ENCODE measurements around the gene SYT2. TPM values are rescaled to one million over a fixed set of nuclear protein-coding genes. Genes with fewer than 3 reads are reported as not detected.
"Not testable (repeated sequence)": the region's sequence is repeated elsewhere in the genome, so short reads cannot be mapped to it uniquely, and the experiment has no call there.

The SYT2 gene
- total and polyA plus RNA-seq, 11 donors, result 0.03 to 0.09 (median 0.06) TPM; not detected in 6

DNA sequence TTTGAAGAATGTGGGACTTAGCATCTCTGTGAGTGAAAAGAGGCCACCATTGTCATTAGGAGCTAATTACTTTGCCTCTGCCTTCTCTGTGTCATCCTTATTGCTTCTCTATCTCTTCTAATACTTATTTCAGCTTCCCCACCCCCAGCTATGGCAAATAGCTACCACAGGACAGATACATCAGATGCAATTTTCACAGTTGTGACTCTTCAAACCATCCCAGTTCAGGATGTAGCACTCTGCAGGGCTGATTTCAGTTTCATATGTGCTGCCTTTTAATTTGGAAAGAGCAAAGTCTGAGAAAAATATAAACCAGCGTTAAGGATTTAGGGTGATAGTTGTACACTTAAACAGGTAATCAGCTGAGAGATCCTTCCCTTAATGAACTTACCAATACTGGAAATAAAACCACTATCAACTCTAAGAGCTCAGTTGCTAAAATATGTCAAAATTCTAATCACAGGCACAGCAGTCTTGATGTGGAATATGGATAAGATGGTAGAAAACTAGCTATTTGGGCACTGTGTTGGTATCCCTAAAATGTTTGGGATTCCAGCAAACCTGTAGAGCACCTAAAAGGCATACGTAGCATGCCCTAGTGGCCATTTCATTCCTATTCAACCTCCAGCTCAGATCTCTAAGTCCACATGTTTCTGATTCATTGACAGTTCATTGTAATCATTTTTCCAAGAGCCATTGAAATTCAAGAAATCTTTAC lies 148.4 kb downstream of the SYT2 start:
- DNase-seq (no peak), ATAC-seq (no peak)
- Histone ChIP-seq H3K36me3 (peaks cover 0 to 65% (median 33%) of the 10 kb centered on the region in 9 donors), H3K4me3 (no peak overlapping the region), H3K27ac (peak overlapping the region in 7 of 12 donors; percentile 5 to 78 (median 19)), H3K4me1 (peaks cover 0 to 91% (median 35%) of the 10 kb centered on the region in 12 donors), H3K27me3 (no peaks in the 10 kb centered on the region), H3K9me3 (no peaks in the 10 kb centered on the region)
- WGBS, 4 donors, result 77 to 84% (median 79%) methylated on average over 2 of the region's 2 CpGs
- no peak for TF ChIP-seq POLR2A (IDR thresholded peaks at IDR 0.05)
- TF ChIP-seq, protein P1, sequence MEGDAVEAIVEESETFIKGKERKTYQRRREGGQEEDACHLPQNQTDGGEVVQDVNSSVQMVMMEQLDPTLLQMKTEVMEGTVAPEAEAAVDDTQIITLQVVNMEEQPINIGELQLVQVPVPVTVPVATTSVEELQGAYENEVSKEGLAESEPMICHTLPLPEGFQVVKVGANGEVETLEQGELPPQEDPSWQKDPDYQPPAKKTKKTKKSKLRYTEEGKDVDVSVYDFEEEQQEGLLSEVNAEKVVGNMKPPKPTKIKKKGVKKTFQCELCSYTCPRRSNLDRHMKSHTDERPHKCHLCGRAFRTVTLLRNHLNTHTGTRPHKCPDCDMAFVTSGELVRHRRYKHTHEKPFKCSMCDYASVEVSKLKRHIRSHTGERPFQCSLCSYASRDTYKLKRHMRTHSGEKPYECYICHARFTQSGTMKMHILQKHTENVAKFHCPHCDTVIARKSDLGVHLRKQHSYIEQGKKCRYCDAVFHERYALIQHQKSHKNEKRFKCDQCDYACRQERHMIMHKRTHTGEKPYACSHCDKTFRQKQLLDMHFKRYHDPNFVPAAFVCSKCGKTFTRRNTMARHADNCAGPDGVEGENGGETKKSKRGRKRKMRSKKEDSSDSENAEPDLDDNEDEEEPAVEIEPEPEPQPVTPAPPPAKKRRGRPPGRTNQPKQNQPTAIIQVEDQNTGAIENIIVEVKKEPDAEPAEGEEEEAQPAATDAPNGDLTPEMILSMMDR (IDR thresholded peaks at IDR 0.05), result peak in 4 of 12 donors; percentile 5 to 35 (median 12)
- intact Hi-C loops (cut with DNase I), result loop anchor here in 3 of 10 donors (5.0 to 10.0 kb wide), 3 partner anchors 47 to 57 kb away; no protein-coding TSS in a partner anchor

DNA sequence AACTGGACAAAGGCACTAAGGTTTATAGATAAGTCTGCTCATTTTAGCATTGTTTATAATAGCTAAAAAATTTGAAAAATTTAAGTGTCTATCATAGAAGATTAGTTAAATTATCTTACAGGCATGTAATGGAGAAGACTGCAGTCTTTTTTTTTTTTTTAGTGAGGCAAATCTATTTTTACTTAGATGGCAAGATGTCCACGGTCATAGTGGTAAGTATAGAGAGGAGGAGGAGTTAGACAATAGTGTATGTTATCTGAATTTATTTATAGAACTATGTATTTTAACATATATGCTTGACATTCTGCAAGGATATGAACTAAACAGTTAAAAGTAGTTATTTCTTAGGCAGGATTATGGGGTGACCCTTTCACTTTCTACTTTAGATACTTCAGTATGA lies 149.0 kb downstream of the SYT2 start:
- Histone ChIP-seq H3K4me1 (peaks cover 0 to 91% (median 32%) of the 10 kb centered on the region in 12 donors), H3K4me3 (no peak overlapping the region), H3K27ac (peak overlapping the region in 7 of 12 donors; percentile 5 to 78 (median 19)), H3K9me3 (no peaks in the 10 kb centered on the region), H3K36me3 (peaks cover 0 to 59% (median 31%) of the 10 kb centered on the region in 9 donors), H3K27me3 (no peaks in the 10 kb centered on the region)
- TF ChIP-seq, protein P1 (IDR thresholded peaks at IDR 0.05), result no peak
- TF ChIP-seq POLR2A (IDR thresholded peaks at IDR 0.05), result no peak
- DNase-seq (no peak), ATAC-seq (no peak)
- WGBS, 4 donors, result 32 to 43% (median 40%) methylated on average over 1 of the region's 1 CpG
- intact Hi-C loops (cut with DNase I), result loop anchor here in 3 of 10 donors (5.0 to 10.0 kb wide), 3 partner anchors 46 to 56 kb away; no protein-coding TSS in a partner anchor

DNA sequence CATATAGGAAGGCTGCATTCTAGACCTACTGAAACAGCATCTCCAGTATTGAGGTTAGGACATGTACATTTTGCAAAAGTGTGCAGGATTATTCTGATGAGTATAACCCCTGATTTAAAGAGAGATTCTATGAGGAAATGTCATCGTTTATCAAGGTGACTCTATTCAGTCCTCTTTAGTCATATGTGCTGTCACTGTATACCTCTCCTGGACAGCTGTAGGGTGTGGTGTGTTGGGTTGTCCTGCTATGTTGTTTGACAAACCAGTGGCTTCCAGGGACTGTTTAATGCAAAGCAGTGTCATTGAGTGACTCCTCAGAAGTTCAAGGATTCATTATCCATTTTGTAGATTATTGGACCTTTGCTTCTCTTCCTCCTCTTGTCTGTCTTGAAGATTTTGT lies 152.6 kb downstream of the SYT2 start:
- ATAC-seq, result not testable (repeated sequence)

GRCh38 chr1:202556037-202556436 lies 154.2 kb downstream of the SYT2 start:
- intact Hi-C loops (cut with DNase I); H3K27me3 ChIP-seq; H3K9me3 ChIP-seq; H3K4me3 ChIP-seq; H3K36me3 ChIP-seq; DNase-seq: not testable (repeated sequence)
- peaks cover 0 to 85% (median 38%) of the 10 kb centered on the region in 12 donors for H3K4me1 ChIP-seq
- ATAC-seq, result peak in 1 of 4 donors; percentile 18
- H3K27ac ChIP-seq, result peak overlapping the region in 6 of 12 donors; percentile 22 to 82 (median 49)
- WGBS, 4 donors, result 72 to 90% (median 74%) methylated on average over 4 of the region's 4 CpGs

More for the DNA sequence above, 152.6 kb downstream of the SYT2 start:
- Histone ChIP-seq H3K36me3 (peaks cover 0 to 23% (median 5%) of the 10 kb centered on the region in 9 donors), H3K4me1 (peaks cover 0 to 90% (median 36%) of the 10 kb centered on the region in 12 donors), H3K27ac (peak overlapping the region in 5 of 12 donors; percentile 4 to 82 (median 27))
- DNase-seq; intact Hi-C loops (cut with DNase I); H3K9me3 ChIP-seq; H3K4me3 ChIP-seq; H3K27me3 ChIP-seq: not testable (repeated sequence)
- WGBS, 4 donors, result 47 to 61% (median 53%) methylated on average over 1 of the region's 1 CpG

DNA sequence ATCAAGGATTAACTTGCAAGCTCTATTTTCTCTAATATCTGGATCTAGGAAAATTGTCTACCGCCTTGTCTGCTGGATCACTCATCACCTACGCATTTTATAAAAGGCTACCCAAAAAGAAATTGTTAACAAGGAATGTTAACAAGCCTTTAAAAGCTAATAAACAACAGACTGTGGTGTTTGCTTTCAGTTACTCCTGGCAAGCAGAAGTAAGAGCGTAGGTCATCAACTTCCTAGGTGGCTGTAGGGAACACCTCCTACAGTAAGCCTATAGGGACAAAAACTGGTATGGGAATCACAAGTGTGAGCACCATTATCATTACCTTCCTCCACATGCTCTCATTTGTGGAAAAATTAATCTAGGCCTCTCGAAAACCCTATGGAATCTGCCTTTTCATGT lies 155.6 kb downstream of the SYT2 start:
- DNase-seq; ATAC-seq; intact Hi-C loops (cut with DNase I); H3K27me3 ChIP-seq; H3K4me3 ChIP-seq; H3K36me3 ChIP-seq; H3K9me3 ChIP-seq: not testable (repeated sequence)
- peaks cover 0 to 89% (median 38%) of the 10 kb centered on the region in 12 donors for H3K4me1 ChIP-seq
- 84 to 97% (median 93%) methylated on average over 4 of the region's 4 CpGs for WGBS, 4 donors
- H3K27ac ChIP-seq, result peak overlapping the region in 8 of 12 donors; percentile 25 to 82 (median 58)

Measured in heart left ventricle (tissue), 16 donors.